Nephron (organoid): ENCODE measurements around the gene CHL1.

Experiments
- H3K27ac Mint-ChIP-seq, 3 experiments: 2 replicates each; pipeline ENCODE4 v1.8.0; 2020; ENCODE audit warnings: mixed read lengths in 3 of 3, mild to moderate bottlenecking in 2 of 3, moderate library complexity in 1 of 3
- H3K27me3 Mint-ChIP-seq: 2 replicates; pipeline ENCODE4 v1.8.0; 2021; ENCODE audit warnings: low read depth, mild to moderate bottlenecking, moderate library complexity, mixed read lengths
- H3K36me3 Mint-ChIP-seq: 2 replicates; pipeline ENCODE4 v1.8.0; 2020; ENCODE audit warnings: low read depth, mixed read lengths
- H3K4me1 Mint-ChIP-seq: 2 replicates; pipeline ENCODE4 v1.8.0; 2020; ENCODE audit warnings: mixed read lengths
- H3K4me3 Mint-ChIP-seq, 3 experiments: 2 replicates each; pipeline ENCODE4 v1.8.0; 2020; ENCODE audit warnings: mild to moderate bottlenecking in 3 of 3, mixed read lengths in 3 of 3, moderate library complexity in 2 of 3
- H3K9me3 Mint-ChIP-seq: 2 replicates; pipeline ENCODE4 v1.8.0; 2020; ENCODE audit warnings: mixed read lengths
- CTCF ChIP-seq, 3 experiments: fragments of 200-600 bp; sonication (generic); IDR thresholded peaks; one replicate each; pipeline ENCODE4 v1.5.0; 2021; ENCODE audit warnings: antibody characterized with exemption in 3 of 3; ENCODE audit not compliant: unreplicated experiment in 3 of 3

Gene CHL1

DNA sequence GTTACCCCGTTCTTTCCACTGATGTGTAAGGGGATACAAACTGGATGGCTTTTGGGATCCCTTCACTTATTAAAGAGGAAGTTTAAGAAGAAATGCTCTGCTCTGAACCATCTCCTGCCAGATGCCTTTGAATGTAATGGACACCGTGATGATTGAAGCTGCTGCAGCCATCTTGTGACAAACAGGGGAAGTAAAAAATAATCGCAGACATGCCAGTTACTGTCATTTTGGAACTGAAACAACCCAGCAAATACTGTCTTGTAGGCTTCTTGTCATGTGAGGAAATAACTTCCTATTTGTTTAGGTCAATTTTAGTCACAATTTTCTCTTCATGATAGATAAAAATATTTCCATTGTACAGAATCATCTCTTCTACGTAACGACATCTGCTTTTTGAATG is 224.0 kb downstream of the CHL1 start:
- no peak for TF ChIP-seq CTCF (IDR thresholded peaks at IDR 0.05; ENCODE audit: unreplicated experiment in 3 of 3)
- Mint-ChIP-seq H3K27ac (no peak overlapping the region), H3K4me3 (no peak overlapping the region), H3K4me1 (no peaks in the 10 kb centered on the region), H3K27me3 (no peaks in the 10 kb centered on the region), H3K36me3 (no peaks in the 10 kb centered on the region), H3K9me3 (no peaks in the 10 kb centered on the region)

GRCh38 chr3:425079-425478 is 228.5 kb downstream of the CHL1 start:
- Mint-ChIP-seq H3K27ac (no peak overlapping the region), H3K4me1 (peaks cover 6% of the 10 kb centered on the region), H3K9me3 (no peaks in the 10 kb centered on the region), H3K36me3 (no peaks in the 10 kb centered on the region), H3K4me3 (no peak overlapping the region), H3K27me3 (no peaks in the 10 kb centered on the region)
- no peak for TF ChIP-seq CTCF (IDR thresholded peaks at IDR 0.05; ENCODE audit: unreplicated experiment in 3 of 3)

GRCh38 chr3:426072-426471 is 229.5 kb downstream of the CHL1 start:
- H3K4me3 Mint-ChIP-seq: no peak overlapping the region
- no peaks in the 10 kb centered on the region for H3K27me3 Mint-ChIP-seq

DNA sequence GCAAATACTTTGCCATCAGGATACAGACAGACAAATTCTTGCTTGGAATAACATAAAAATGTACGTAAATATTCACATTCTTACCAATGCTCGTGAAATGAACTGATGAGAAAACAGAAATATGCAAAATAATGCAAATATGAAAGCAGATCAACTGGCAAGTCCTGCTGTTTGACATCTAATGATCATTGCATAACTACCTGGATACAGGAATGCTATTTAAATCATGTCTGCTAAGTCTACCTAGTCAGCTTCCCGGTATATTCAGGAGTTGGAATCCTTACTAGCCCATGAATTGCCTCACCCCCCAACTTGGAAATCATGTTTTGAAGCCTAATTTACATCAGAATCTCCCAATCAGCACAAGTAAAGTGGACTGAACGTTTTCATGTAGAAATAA is 230.6 kb downstream of the CHL1 start:
- H3K36me3 Mint-ChIP-seq: no peaks in the 10 kb centered on the region
- no peaks in the 10 kb centered on the region for H3K27me3 Mint-ChIP-seq
- no peak overlapping the region for H3K27ac Mint-ChIP-seq
- no peak overlapping the region for H3K4me3 Mint-ChIP-seq
- no peak for TF ChIP-seq CTCF (IDR thresholded peaks at IDR 0.05; ENCODE audit: unreplicated experiment in 3 of 3)
- H3K9me3 Mint-ChIP-seq: no peaks in the 10 kb centered on the region
- peaks cover 6% of the 10 kb centered on the region for H3K4me1 Mint-ChIP-seq

More at GRCh38 chr3:426072-426471, 229.5 kb downstream of the CHL1 start:
- no peak for TF ChIP-seq CTCF (IDR thresholded peaks at IDR 0.05; ENCODE audit: unreplicated experiment in 3 of 3)
- no peak overlapping the region for H3K27ac Mint-ChIP-seq
- H3K9me3 Mint-ChIP-seq: no peaks in the 10 kb centered on the region
- H3K4me1 Mint-ChIP-seq: peaks cover 6% of the 10 kb centered on the region
- no peaks in the 10 kb centered on the region for H3K36me3 Mint-ChIP-seq

DNA sequence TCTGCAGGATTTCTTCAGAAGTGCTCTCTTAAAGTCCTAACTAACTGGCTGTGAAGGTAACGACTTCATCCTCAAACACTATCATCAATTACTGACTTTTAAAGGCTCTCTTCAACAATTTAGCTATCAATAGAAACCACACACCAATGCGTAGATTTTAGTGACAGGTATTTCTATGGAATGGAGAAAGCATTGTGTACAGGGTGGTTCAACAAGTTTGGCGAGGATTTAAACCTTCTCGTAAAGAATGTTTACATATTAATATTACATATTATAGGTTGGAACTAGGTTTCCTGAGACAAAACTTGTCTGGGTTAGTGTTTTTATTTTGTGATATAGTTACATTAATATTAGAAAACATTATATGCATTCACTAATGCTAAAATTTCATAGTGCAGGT is 233.6 kb downstream of the CHL1 start:
- H3K4me1 Mint-ChIP-seq: peaks cover 6% of the 10 kb centered on the region
- H3K27me3 Mint-ChIP-seq: peaks cover 4% of the 10 kb centered on the region
- no peaks in the 10 kb centered on the region for H3K36me3 Mint-ChIP-seq
- no peak for TF ChIP-seq CTCF (IDR thresholded peaks at IDR 0.05; ENCODE audit: unreplicated experiment in 3 of 3)
- no peaks in the 10 kb centered on the region for H3K9me3 Mint-ChIP-seq
- no peak overlapping the region for H3K27ac Mint-ChIP-seq
- H3K4me3 Mint-ChIP-seq: no peak overlapping the region

DNA sequence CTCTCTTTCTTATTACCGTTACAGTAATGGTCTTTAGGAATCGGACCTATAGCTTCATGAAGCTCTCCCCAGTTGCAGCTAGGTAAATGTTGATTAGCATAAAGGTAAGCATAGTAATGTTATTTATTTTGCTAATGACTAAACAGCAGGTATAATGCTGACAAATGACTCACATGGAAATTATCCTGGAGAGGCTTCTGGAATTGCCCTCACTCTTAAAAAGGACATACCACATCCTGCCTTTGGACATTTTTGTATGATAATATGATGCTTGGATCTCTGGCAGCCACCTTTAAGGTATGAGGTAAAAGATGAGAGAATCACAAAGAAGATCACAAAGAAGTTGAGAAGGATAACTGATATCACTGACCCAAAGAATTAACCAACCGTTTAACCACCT is 238.6 kb downstream of the CHL1 start:
- peaks cover 4% of the 10 kb centered on the region for H3K27me3 Mint-ChIP-seq
- no peak overlapping the region for H3K4me3 Mint-ChIP-seq
- H3K4me1 Mint-ChIP-seq: no peaks in the 10 kb centered on the region
- H3K36me3 Mint-ChIP-seq: no peaks in the 10 kb centered on the region
- no peak for TF ChIP-seq CTCF (IDR thresholded peaks at IDR 0.05; ENCODE audit: unreplicated experiment in 3 of 3)
- no peaks in the 10 kb centered on the region for H3K9me3 Mint-ChIP-seq
- no peak overlapping the region for H3K27ac Mint-ChIP-seq
